LHCN-M2 (cell line): ENCODE data around the gene POC1B. TPM values are rescaled to one million over a fixed set of nuclear protein-coding genes. Genes with fewer than 3 reads are reported as not detected.

Experiments
- DNase-seq: peaks from one replicate; pipeline ENCODE4 v3.0.0-alpha.2; 2012; ENCODE audit warnings: low read depth
- total RNA-seq: library from RNA; depleted of rRNA; stranded (reverse); fragments of >200 nt; gene quantifications from 2 replicates; pipeline ENCODE4 v1.2.3, GENCODE V29; 2014

The POC1B gene
- total RNA-seq, 1 experiment from 2014 or later = 12.4 TPM

GRCh38 chr12:89497005-89497404 is 28.8 kb downstream of the POC1B start:
- DNase-seq = no peak

GRCh38 chr12:89494411-89495231 is 31.2 kb downstream of the POC1B start:
- DNase-seq = peak; percentile 31

GRCh38 chr12:89493670-89494302 is 32.1 kb downstream of the POC1B start:
- no peak for DNase-seq

GRCh38 chr12:89492883-89493282 is 33.0 kb downstream of the POC1B start:
- no peak for DNase-seq

GRCh38 chr12:89490922-89491321 is 34.9 kb downstream of the POC1B start:
- DNase-seq = no peak

- no peak for DNase-seq
Measured at GRCh38 chr12:89486264-89486663, 39.6 kb downstream of the POC1B start.

GRCh38 chr12:89484470-89484869 is 41.4 kb downstream of the POC1B start:
- DNase-seq = no peak

GRCh38 chr12:89481213-89481914 is 44.5 kb downstream of the POC1B start:
- DNase-seq = no peak

- DNase-seq = no peak
Measured at GRCh38 chr12:89479982-89480381, 45.9 kb downstream of the POC1B start.

GRCh38 chr12:89477633-89478279 is 48.1 kb downstream of the POC1B start:
- DNase-seq = no peak

- DNase-seq = no peak
Measured at GRCh38 chr12:89476904-89477595, 48.8 kb downstream of the POC1B start.

GRCh38 chr12:89476232-89476631 is 49.6 kb downstream of the POC1B start:
- no peak for DNase-seq

- DNase-seq = no peak
Measured at GRCh38 chr12:89475203-89475990, 50.5 kb downstream of the POC1B start.

GRCh38 chr12:89474615-89475014 is 51.2 kb downstream of the POC1B start:
- no peak for DNase-seq

GRCh38 chr12:89472508-89472907 is 53.3 kb downstream of the POC1B start:
- peak; percentile 53 for DNase-seq

- peak; percentile 56 for DNase-seq
Measured at GRCh38 chr12:89470741-89471509, 54.9 kb downstream of the POC1B start.

GRCh38 chr12:89469361-89469760 is 56.5 kb downstream of the POC1B start:
- DNase-seq = peak; percentile 64

- no peak for DNase-seq
Measured at GRCh38 chr12:89468648-89469326, 57.1 kb downstream of the POC1B start.

- DNase-seq = no peak
Measured at GRCh38 chr12:89468017-89468416, 57.8 kb downstream of the POC1B start.
